Measurements from ENCODE around the gene KCTD12.

- TF ChIP-seq CTCF (IDR thresholded peaks at IDR 0.05; ENCODE audit: low read length) (no peak), EZH2 (IDR thresholded peaks at IDR 0.05; ENCODE audit: borderline replicate concordance, low read length) (no peak)
These were observed 35.3 kb upstream of the KCTD12 start for GRCh38 chr13:76921516-76921915.

All from OCI-LY1 (cell line).